ENCODE results near the gene MTFMT.

The MTFMT gene

DNA sequence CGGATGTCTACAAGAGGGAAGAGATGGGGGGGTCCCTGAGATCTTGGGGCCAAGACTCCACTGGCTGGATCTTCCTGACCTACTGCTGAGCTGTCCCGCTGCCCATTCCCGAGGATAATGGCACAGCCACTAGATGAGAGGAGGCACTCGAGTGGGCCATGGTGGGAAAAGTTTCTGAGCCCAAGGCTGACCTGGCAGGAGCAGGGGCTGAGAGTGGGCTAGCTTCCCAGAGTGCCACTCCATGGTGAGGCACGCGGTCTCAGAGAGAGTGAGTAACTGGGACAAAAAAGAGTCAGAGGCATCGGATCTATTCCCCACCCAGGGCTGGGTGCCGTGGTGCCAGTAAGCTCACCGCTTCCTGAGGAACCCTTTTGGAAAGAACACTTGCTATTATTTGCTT, 26.7 kb upstream of the MTFMT start:
- TF ChIP-seq, protein P1, sequence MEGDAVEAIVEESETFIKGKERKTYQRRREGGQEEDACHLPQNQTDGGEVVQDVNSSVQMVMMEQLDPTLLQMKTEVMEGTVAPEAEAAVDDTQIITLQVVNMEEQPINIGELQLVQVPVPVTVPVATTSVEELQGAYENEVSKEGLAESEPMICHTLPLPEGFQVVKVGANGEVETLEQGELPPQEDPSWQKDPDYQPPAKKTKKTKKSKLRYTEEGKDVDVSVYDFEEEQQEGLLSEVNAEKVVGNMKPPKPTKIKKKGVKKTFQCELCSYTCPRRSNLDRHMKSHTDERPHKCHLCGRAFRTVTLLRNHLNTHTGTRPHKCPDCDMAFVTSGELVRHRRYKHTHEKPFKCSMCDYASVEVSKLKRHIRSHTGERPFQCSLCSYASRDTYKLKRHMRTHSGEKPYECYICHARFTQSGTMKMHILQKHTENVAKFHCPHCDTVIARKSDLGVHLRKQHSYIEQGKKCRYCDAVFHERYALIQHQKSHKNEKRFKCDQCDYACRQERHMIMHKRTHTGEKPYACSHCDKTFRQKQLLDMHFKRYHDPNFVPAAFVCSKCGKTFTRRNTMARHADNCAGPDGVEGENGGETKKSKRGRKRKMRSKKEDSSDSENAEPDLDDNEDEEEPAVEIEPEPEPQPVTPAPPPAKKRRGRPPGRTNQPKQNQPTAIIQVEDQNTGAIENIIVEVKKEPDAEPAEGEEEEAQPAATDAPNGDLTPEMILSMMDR (IDR thresholded peaks at IDR 0.05; ENCODE audit: low read depth, low read length, missing control alignments), result no peak
- no peak for DNase-seq (ENCODE audit: extremely low read depth, low read depth)
- no peak overlapping the region for H3K4me3 ChIP-seq (replicated peaks; ENCODE audit: low read depth, low read length)

DNA sequence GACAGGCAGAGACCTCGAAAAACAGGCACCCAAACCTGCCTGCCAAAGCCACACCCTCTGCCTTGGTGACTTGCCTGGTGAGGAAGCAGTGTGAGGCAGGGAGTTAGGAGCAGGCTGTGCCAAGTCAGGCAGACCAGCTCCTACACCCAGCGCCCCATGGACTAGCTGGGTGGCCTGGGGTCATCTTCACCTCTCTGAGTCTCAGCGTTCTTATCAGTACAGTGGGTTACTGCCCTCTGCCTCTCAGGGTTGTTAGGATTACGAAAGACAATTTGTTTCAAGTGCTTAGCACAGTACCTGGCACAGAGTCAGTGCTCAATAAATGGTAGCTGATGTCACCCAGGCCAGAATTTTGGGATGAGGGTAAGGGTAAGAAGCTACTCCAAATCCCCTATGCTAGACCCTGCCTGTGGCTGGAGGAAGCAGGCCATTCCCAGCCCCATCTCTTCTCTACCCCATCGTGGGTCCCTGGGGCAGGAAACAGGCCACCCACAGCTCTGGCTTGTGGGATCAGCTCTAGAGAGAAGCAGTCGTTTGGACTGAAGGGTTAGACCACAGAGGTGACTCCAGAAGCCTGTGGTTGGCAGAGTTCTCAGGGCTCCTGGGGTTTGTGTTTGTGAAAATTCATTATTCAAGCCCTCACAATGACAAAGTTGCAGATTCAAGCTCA, 25.9 kb upstream of the MTFMT start:
- H3K4me3 ChIP-seq (replicated peaks; ENCODE audit: low read depth, low read length), result no peak overlapping the region
- TF ChIP-seq, protein P1 (IDR thresholded peaks at IDR 0.05; ENCODE audit: low read depth, low read length, missing control alignments), result no peak
- no peak for DNase-seq (ENCODE audit: extremely low read depth, low read depth)

DNA sequence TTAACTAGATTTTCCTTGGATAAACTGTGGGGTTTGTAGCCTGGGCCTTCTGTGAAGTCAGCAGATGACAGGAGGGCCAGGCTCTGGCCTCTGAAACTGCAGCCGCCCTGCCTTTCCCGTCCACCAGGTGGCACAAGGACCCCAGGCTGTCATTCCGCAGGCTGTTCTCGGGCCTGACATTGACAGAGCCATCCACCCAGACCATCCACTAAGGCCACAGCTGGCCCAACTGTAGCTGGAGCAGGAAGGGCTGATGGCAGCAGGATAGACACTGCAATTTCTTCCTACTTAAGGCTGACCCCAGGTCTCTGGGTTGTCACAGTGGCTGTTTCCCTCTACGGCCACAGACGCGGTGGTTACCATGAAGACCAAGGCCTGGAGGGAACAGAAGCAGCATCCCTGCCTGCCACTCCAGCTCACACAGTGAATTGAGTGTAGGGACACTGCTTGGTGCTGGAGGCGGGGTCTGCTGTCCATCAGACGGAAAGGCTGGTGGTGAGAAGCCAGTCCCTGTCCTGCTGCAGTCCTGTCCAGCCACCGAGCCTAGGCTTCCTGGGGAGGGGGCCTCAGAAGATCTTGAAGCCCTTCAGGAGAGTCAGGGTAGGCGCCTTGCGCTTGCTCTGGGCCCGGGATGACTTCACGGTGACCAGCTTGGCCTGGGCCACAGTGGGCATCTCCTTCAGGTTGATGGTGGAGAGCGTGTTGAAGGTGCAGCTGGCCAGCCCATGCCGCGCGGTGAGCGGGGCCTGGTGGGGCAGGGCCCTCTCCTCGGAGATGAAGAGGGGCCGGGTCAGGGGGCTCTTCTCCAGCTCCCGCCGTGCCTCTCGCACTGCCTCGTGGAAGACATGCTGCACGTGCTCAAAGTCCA, 25.1 kb upstream of the MTFMT start:
- peak; percentile 41 for DNase-seq (ENCODE audit: extremely low read depth, low read depth)
- H3K4me3 ChIP-seq (replicated peaks; ENCODE audit: low read depth, low read length), result no peak overlapping the region
- TF ChIP-seq, protein P1 (IDR thresholded peaks at IDR 0.05; ENCODE audit: low read depth, low read length, missing control alignments), result peak; percentile 95

DNA sequence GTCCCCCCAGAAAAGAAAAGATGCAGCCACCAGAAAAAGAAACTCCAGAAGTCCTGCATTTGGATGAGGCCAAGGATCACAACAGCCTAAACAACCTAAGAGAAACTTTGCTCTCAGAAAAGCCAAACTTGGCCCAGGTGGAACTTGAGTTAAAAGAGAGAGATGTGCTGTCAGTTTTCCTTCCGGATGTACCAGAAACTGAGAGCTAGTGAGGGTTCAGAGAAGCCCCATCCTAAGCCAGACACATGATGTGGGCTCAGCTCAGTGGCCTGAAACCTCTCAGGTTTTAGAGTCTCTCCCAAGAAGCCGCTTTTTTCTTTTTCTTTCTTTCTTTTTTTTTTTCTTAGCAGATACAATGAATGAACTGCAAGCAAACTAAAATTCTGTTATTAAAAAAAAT, 23.5 kb upstream of the MTFMT start:
- TF ChIP-seq, protein P1 (IDR thresholded peaks at IDR 0.05; ENCODE audit: low read depth, low read length, missing control alignments), result no peak
- DNase-seq (ENCODE audit: extremely low read depth, low read depth), result no peak

DNA sequence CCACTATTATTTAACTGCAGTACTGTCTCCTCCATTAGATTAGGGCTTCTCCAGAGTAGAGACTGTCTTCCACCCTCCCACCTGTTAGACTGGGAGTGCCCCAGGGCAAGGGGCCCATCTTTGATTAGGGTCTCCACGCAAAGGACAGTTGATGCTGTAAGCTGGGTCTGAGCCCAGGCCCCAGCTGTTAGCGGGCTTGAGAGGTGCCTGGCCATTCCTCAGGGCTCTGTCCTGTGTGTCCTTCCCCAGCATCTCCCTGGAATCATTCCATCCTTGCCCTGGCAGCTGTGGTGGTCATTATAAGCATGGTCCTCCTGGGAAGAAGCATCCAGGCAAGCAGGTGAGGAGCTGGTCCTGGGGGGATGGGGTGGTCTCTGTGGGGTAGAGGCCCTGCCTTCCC, 21.8 kb upstream of the MTFMT start:
- TF ChIP-seq, protein P1 (IDR thresholded peaks at IDR 0.05; ENCODE audit: low read depth, low read length, missing control alignments), result no peak
- DNase-seq (ENCODE audit: extremely low read depth, low read depth), result no peak
- H3K4me3 ChIP-seq (replicated peaks; ENCODE audit: low read depth, low read length), result no peak overlapping the region

More for the DNA sequence above, 23.5 kb upstream of the MTFMT start:
- no peak overlapping the region for H3K4me3 ChIP-seq (replicated peaks; ENCODE audit: low read depth, low read length)

DNA sequence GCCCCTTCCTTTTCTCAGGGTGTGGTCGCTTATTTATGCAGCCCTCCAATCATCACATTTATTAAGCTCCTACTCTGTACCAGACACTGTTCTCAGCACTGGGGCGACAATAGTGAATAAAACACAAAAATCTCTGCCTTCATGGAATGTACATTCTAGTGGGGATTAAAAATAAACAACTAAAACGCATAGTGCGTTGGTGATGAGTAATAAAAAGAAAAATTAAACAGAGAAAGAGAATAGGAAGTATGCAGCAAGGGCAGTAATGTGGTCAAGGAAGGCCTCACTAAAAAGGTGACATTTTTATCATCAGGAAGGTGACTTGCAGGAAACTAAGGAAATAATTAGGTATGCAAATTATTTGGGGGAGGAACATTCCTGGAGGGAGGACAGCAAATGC, 20.8 kb upstream of the MTFMT start:
- no peak overlapping the region for H3K4me3 ChIP-seq (replicated peaks; ENCODE audit: low read depth, low read length)
- DNase-seq (ENCODE audit: extremely low read depth, low read depth), result no peak
- TF ChIP-seq, protein P1 (IDR thresholded peaks at IDR 0.05; ENCODE audit: low read depth, low read length, missing control alignments), result no peak

Data from HFF-Myc (cell line).